GM12872 (cell line): ENCODE results near the gene MBD3L3.

Source experiments
- CTCF ChIP-seq: IDR thresholded peaks from 3 replicates; pipeline ENCODE4 v1.5.1; 2011; ENCODE audit warnings: low read depth, mild to moderate bottlenecking, low read length, moderate library complexity; ENCODE audit not compliant: insufficient read depth

The MBD3L3 gene

GRCh38 chr19:7069904-7070226 lies 11.4 kb upstream of the MBD3L3 start:
- no peak for TF ChIP-seq CTCF

DNA sequence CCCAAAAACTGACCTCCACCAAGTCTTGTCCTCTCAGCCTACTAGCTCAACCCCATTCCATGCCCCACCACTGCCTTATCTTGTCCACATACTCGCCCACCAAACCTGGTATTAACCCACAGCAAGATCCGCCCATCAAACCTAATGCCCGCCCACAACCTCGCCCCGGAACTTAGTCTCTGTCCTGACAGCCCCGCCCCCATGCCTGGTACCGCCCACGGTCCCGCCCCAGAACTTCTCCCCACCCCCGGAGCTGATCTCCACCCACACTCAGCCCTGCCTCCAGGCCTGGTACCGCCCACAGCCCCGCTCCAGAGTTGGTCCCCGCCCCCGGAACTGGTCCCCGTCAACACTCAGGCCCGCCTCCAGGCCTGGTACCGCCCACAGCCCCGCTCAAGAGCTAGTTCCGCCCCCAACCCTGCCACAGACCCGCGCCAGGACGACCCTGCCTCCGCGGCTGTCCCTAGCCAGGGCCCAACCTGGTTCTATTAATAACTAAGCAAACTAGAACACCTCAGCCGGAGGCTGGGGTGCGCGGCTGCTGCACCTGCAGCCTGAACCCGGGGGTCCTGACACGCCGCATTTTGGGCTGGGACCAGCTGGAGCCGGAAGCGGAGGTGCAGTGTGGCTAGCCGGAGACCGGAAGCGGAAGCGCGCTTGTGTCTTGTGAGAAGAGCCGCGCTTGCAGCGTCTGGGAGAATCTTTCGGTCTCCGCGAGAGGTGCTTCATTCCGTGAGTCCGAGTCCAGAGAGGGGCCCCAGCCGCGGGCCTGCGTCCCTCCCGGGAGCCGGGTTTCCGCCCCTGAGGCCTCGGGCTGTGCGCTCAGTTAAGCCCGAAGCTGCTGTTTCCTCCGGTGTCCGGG lies 10.8 kb upstream of the MBD3L3 start, which contains the start of gene ZNF557:
Gene ZNF557, plus strand, starts transcription at position 662 of the 862 bp plus-strand sequence. CDS start 5,372 bp downstream, outside the sequence.
- no peak for TF ChIP-seq CTCF

DNA sequence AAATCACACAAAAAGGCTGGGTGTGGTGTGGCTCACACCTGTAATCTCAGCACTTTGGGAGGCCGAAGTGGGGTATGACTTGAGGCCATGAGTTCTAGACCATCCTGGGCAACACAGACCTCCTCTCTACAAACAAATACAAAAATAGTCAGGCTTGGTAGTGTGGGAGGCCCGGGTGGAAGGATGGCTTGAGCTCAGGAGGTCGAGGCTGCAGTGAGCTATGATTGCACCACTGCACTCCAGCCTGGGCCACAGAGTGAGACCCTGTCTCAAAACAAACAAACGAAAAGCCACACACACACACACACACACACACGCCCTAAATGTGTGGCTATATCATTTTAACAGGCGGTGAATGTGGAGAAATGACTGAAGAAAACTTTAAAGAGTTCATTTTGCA lies 10.1 kb upstream of the MBD3L3 start:
- no peak for TF ChIP-seq CTCF

DNA sequence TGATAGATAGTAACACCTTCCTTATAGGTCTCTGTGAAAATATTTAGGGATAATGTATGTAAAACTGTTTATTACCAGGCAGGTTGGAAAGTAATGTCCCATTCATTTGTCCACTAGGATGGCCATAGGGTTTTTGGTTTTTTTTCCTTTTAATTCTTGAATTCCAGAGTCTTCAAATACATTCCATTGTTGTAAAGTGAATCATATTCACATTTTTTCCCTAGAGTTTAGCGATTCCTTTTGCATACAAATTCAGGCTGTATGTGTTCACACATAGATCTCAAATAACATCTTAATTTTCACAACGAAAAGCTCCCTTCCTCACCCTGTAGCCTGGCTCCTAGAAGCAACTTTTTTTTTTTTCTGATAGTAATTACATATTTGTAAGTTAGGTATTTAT lies 9.2 kb upstream of the MBD3L3 start:
- no peak for TF ChIP-seq CTCF

- TF ChIP-seq CTCF = peak; percentile 51; the same call in 2 of the 3 replicates
These were observed 8.6 kb upstream of the MBD3L3 start for GRCh38 chr19:7067122-7067521.

- TF ChIP-seq CTCF = no peak
These were observed 5.4 kb upstream of the MBD3L3 start for GRCh38 chr19:7063764-7064418.

- TF ChIP-seq CTCF = no peak
These were observed 4.9 kb upstream of the MBD3L3 start for GRCh38 chr19:7063339-7063738.
